ENCODE data around the gene ACER1.

DNA sequence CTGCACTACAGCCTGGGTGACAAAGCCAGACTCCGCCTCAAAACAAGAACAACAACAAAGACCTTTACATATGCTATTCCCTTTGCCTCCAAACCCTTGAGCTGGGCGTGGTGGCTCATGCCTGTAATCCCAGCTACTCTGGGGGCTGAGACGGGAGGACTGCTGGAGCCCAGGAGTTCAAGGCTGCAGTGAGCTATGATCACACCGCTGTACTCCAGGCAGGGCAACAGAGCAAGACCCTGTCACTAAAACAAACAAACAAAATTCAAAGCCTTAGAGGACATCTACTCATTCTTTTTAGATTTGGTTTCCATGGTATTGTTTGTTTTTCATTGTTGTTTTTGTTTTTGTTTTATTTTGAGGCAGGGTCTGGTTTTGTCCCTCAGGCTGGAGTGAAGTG lies 7.8 kb downstream of the ACER1 start:
- TF ChIP-seq, protein P1, sequence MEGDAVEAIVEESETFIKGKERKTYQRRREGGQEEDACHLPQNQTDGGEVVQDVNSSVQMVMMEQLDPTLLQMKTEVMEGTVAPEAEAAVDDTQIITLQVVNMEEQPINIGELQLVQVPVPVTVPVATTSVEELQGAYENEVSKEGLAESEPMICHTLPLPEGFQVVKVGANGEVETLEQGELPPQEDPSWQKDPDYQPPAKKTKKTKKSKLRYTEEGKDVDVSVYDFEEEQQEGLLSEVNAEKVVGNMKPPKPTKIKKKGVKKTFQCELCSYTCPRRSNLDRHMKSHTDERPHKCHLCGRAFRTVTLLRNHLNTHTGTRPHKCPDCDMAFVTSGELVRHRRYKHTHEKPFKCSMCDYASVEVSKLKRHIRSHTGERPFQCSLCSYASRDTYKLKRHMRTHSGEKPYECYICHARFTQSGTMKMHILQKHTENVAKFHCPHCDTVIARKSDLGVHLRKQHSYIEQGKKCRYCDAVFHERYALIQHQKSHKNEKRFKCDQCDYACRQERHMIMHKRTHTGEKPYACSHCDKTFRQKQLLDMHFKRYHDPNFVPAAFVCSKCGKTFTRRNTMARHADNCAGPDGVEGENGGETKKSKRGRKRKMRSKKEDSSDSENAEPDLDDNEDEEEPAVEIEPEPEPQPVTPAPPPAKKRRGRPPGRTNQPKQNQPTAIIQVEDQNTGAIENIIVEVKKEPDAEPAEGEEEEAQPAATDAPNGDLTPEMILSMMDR (conservative IDR thresholded peaks at IDR 0.05; ENCODE audit: low read length) = no peak
- TF ChIP-seq EZH2phosphoT487 (IDR thresholded peaks at IDR 0.05; ENCODE audit: borderline replicate concordance) = no peak
